Rectal smooth muscle tissue (tissue), 1 donor: ENCODE results near the gene GFI1B.

Experiments used
- H3K27ac ChIP-seq: one replicate; pipeline ENCODE4 v1.7.0; 2013; ENCODE audit warnings: low read depth, low read length, inconsistent platforms
- H3K27me3 ChIP-seq: one replicate; pipeline ENCODE4 v1.7.0; 2013; ENCODE audit warnings: low read length; ENCODE audit not compliant: control insufficient read depth, insufficient read depth
- H3K36me3 ChIP-seq: one replicate; pipeline ENCODE4 v1.7.0; 2013; ENCODE audit warnings: low read length; ENCODE audit not compliant: control insufficient read depth, insufficient read depth
- H3K4me1 ChIP-seq: one replicate; pipeline ENCODE4 v1.7.0; 2013; ENCODE audit warnings: low read length; ENCODE audit not compliant: control insufficient read depth, insufficient read depth
- H3K4me3 ChIP-seq: one replicate; pipeline ENCODE4 v1.7.0; 2013; ENCODE audit warnings: low read length
- H3K9ac ChIP-seq: one replicate; pipeline ENCODE4 v1.7.0; 2013; ENCODE audit warnings: low read length

The GFI1B gene

DNA sequence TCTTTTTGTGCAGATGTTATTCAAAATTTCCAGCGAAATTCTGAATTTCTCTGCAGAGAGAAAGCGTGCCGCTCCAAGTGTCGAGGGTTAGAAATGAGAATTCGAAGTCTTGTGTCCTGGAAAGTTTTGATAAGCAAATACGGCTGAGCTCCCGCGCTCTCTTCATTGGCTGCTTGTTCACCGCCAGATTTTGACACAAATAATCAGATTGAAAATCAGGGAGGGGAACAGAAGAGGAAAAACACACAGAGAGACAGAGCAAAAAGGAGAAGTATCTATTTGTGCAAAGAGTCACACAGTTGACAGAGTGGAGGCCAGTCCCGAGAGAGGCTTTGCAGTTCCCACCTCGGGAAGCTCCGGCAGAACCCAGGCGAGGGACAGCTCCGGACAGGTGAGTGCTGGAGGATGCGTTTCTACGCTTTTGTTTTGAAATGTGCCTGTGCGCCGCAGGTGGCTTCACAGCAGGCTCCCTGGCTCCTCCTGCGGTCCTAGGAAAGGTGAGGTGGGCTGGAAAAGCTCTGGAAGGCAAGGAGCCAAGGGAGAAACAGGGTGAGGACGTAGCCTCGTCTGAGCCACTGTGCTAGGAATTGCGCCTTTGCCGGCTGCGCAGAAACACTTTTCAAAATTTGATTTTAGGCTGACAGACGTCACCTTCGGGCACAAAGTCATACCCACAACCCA, at the start of gene GFI1B:
TSS of gene GFI1B (plus strand) at position 244 of the 681 bp plus-strand sequence. CDS start 7,985 bp downstream, outside the sequence.
- no peak within 1 kb of the TSS for H3K27ac ChIP-seq
- no peaks in the 10 kb centered on the region for H3K4me1 ChIP-seq
- no peak within 1 kb of the TSS for H3K4me3 ChIP-seq
- no peak within 1 kb of the TSS for H3K9ac ChIP-seq
- no peaks in the 10 kb centered on the region for H3K36me3 ChIP-seq
- H3K27me3 ChIP-seq: peaks cover 3% of the 10 kb centered on the region

DNA sequence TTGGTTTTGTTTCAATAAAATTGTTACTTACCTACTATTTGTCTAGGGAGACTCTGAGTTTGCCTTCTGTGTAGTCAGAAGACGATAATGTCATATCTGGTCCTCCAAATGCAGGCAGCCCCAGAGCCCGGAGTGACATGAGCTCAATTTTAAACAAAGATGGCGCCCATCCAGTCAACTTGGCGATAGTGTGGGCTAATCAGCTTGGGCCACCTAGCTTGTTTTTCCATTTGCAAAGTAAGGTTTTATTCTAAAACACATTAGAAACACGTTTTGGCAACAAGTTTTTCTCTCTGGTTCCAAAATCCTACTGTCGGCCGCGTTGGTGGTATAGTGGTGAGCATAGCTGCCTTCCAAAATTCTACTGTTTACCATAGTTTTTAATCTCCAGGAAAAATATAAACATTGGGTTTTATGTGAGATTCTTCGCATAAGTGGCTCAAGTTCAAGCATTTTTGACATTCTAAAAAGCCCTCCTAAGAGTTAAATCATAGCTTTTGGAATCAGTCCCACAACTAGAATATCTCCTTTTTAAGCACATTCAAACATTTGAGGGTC, 47.2 kb upstream of the GFI1B start:
- Histone ChIP-seq H3K4me1 (no peaks in the 10 kb centered on the region), H3K36me3 (peaks cover 3% of the 10 kb centered on the region), H3K27ac (no peak overlapping the region), H3K4me3 (no peak overlapping the region), H3K27me3 (no peaks in the 10 kb centered on the region), H3K9ac (no peak overlapping the region)

GRCh38 chr9:132935026-132935425, 43.5 kb upstream of the GFI1B start:
- H3K36me3 ChIP-seq: no peaks in the 10 kb centered on the region
- H3K4me3 ChIP-seq: no peak overlapping the region
- H3K9ac ChIP-seq: no peak overlapping the region
- no peaks in the 10 kb centered on the region for H3K27me3 ChIP-seq
- H3K27ac ChIP-seq: no peak overlapping the region
- no peaks in the 10 kb centered on the region for H3K4me1 ChIP-seq

DNA sequence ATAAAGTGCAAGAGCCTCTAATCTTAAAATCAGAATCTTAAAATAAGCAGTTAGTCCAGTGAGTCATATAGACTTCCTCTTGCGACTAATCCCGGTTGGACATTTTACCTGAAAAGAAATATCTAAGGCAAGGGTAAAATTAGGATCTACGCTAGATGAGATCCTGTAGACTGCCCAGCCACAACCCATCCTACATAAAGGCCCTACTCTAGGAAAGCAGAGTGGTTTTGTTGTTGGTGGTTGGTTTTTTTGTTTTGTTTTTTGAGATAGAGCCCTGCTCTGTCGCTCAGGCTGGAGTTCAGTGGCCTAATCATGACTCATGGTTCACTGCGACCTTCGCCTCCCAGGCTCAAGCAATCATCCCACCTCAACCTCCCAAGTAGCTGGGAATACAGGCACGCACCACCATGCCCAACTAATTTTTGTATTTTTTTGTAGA, 41.0 kb upstream of the GFI1B start:
- no peaks in the 10 kb centered on the region for H3K27me3 ChIP-seq
- no peaks in the 10 kb centered on the region for H3K36me3 ChIP-seq
- H3K4me3 ChIP-seq: no peak overlapping the region
- H3K9ac ChIP-seq: no peak overlapping the region
- no peak overlapping the region for H3K27ac ChIP-seq
- peaks cover 4% of the 10 kb centered on the region for H3K4me1 ChIP-seq

GRCh38 chr9:132939169-132939568, 39.3 kb upstream of the GFI1B start:
- H3K27me3 ChIP-seq: no peaks in the 10 kb centered on the region
- no peak overlapping the region for H3K9ac ChIP-seq
- peaks cover 12% of the 10 kb centered on the region for H3K4me1 ChIP-seq
- H3K27ac ChIP-seq: no peak overlapping the region
- no peak overlapping the region for H3K4me3 ChIP-seq
- no peaks in the 10 kb centered on the region for H3K36me3 ChIP-seq

DNA sequence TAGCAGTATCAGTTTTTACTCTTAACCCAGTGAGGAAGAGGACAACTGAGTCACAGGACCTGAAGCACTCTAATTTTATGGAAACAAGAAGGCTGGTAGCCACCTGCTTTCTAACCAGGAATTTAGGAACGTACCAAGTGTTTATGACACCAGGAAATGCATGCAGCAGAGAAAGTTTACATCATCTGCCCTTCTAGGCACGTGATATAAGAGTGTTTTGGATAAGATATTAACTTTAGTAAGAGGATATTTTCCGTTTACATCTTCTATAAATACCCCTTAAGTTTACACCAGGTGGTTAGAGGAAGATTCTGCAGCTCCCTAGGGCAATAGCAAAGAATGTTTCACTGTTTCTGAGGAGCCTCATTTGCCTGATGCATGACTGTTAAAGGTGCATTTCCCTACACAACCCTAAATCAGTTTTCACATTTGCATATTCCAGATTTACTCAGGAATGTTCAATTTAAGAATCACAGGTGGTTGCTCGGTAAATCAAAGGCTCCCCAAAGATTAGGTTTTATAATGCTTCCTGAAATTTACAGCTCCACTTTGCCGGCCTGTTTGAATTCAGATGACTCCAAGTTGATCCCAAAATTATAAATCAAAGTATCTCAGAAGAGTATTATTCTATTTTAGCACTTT, 35.8 kb upstream of the GFI1B start:
- peaks cover 15% of the 10 kb centered on the region for H3K4me1 ChIP-seq
- H3K4me3 ChIP-seq: no peak overlapping the region
- H3K36me3 ChIP-seq: no peaks in the 10 kb centered on the region
- H3K27ac ChIP-seq: no peak overlapping the region
- no peak overlapping the region for H3K9ac ChIP-seq
- no peaks in the 10 kb centered on the region for H3K27me3 ChIP-seq

GRCh38 chr9:132943651-132944293, 34.7 kb upstream of the GFI1B start:
- Histone ChIP-seq H3K4me1 (peaks cover 15% of the 10 kb centered on the region), H3K27ac (peak overlapping the region; percentile 99), H3K4me3 (peak overlapping the region; percentile 96), H3K27me3 (no peaks in the 10 kb centered on the region), H3K36me3 (no peaks in the 10 kb centered on the region), H3K9ac (peak overlapping the region; percentile 89)

DNA sequence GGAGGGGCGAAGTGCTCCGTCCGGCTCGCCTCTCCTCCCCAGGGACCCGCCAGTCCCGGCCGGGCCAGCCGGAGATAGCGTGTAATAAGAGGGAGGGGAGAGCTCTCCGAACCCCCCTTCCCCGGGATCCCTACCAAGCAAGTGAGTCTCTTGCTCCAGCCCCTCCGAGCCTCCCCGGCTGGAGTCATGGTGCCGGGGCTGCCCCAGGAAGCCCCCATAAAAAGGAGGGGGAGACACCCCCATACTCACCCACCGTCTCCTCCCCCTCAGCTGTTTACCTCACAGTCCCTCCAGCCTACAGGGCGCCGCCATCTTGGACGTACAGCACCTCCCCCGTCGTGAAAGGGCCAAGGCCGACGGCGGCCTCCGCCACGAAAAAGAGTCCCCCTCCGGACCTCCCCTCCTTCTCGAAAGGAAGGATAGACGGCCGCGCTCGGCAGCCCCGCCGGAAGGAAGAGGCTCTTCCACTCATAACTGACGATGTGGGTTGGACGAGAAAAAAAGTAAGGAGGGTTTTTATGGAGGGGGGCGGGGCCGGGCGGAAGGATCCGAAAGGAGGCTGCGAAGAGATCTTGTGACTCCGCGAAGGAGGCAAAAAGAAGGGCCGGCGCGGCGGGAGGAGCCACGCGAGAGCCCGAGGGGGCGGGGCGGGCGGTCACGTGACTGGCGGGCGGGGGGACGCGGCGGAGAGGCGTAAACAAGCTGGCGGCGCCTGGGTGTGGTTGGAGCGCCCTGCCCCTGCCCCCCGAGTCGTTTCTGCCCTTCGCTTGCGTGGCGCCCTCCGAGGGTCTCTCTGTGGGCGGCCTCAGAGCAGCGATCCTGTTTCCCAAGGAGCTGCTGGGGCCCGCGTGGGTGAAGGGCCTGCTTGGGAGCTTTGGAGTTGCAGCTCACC, 34.0 kb upstream of the GFI1B start, which contains the start of gene TSC1:
TSS of gene TSC1 (minus strand) at position 323 of the 892 bp plus-strand sequence. CDS start 15,744 bp downstream, outside the sequence.
- Histone ChIP-seq H3K4me1 (peaks cover 15% of the 10 kb centered on the region), H3K27me3 (no peaks in the 10 kb centered on the region), H3K27ac (peak within 1 kb of the TSS; percentile 99), H3K9ac (peak within 1 kb of the TSS; percentile 89), H3K4me3 (peak within 1 kb of the TSS; percentile 96), H3K36me3 (no peaks in the 10 kb centered on the region)

- Histone ChIP-seq H3K27ac (peak overlapping the region; percentile 99), H3K36me3 (no peaks in the 10 kb centered on the region), H3K9ac (peak overlapping the region; percentile 75), H3K27me3 (no peaks in the 10 kb centered on the region), H3K4me3 (peak overlapping the region; percentile 96), H3K4me1 (peaks cover 15% of the 10 kb centered on the region)
Measured at GRCh38 chr9:132945186-132946130, 33.0 kb upstream of the GFI1B start.

DNA sequence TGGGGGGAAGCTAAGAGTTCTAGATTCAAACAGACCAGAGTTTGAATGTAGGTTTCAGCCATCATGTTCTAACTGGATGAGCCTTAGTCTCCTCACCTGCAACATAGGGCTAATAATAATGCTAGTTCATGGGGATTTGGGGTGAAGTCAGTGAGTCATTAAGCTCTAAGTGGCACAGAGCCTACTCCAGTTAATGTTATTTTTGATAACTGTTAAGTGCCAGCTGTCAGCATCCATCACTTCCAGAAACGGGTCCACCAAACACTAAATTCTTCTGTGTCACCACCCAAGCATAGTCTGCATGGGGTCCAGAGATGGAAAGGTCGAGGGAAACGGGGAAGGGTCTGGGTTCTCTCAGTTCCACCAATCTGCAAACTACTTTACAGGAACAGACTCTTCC, 32.3 kb upstream of the GFI1B start:
- H3K9ac ChIP-seq: no peak overlapping the region
- no peak overlapping the region for H3K4me3 ChIP-seq
- no peak overlapping the region for H3K27ac ChIP-seq

More for the DNA sequence above, 32.3 kb upstream of the GFI1B start:
- H3K4me1 ChIP-seq: peaks cover 15% of the 10 kb centered on the region
- no peaks in the 10 kb centered on the region for H3K27me3 ChIP-seq
- H3K36me3 ChIP-seq: no peaks in the 10 kb centered on the region
